Kidney tubule cell (primary cell): ENCODE data around the gene LYPLA2.
A peak's percentile ranks its signal among the peaks of the same experiment; 100 is the strongest.
"Not testable (repeated sequence)": the region's sequence is repeated elsewhere in the genome, so short reads cannot be mapped to it uniquely, and the experiment has no call there.

Experiments
- DNase-seq: peaks from one replicate; pipeline ENCODE4 v3.0.0-alpha.2; 2018; ENCODE audit warnings: low spot score

Gene LYPLA2

GRCh38 chr1:23779826-23780371 is 11.0 kb upstream of the LYPLA2 start:
- peak; percentile 58 for DNase-seq

GRCh38 chr1:23783141-23783540 is 7.8 kb upstream of the LYPLA2 start:
- DNase-seq, result not testable (repeated sequence)

DNA sequence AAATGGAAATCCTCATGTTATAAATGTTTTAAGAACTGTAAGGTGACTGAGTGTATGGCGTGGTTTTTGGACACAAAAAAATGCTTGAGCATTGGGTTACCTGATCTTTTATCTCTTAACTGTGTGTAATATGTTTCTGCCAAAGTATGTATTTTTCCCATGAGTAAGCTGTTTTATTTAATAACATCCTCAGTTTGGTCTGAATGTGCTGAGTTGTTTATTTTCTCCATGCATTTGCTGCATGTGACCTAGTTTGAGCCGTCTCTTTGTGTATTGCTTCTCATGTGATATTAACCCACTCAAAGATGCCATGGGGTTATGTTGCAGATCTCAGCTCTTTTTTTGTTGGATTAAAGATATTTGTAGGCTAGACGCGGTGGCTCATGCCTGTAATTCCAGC is 6.1 kb upstream of the LYPLA2 start:
- no peak for DNase-seq

- no peak for DNase-seq
These were observed 3.2 kb upstream of the LYPLA2 start for GRCh38 chr1:23787701-23788100.

- DNase-seq, result no peak
These were observed 2.2 kb upstream of the LYPLA2 start for GRCh38 chr1:23788695-23789094.

DNA sequence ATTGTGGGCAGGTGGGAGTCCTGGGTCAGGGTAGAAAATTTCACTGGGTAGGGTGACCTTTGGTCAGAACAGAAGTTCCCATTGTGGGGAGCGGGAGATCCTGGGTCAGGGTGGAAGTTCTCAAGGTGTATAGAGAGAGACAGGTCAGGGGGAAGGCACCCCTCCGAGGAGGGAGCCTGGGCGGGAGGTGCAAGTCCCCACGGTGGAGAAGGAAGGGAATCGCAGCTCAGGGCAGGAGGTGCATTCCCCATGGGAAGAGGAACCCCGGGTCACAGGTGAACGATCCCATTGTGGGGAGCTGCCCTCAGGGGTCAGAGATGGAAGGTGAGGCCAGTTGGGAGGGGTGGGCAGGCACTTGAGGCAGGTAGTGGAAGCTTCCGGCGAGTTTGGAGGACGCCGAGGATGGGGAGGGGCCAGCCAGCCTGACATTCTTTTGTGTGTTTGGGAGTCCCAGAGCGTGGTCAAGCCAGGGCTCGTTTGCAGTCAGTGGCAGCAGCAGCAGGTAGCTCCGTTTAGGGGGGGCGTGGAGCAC is 637 bp downstream of the LYPLA2 start:
- DNase-seq, result peak; percentile 62

- DNase-seq, result no peak
These were observed 1.4 kb downstream of the LYPLA2 start for GRCh38 chr1:23792151-23792945.

- DNase-seq, result peak; percentile 81
These were observed 2.3 kb downstream of the LYPLA2 start for GRCh38 chr1:23793018-23793781.

GRCh38 chr1:23793861-23794731 is 3.2 kb downstream of the LYPLA2 start:
- no peak for DNase-seq

- not testable (repeated sequence) for DNase-seq
These were observed 3.8 kb downstream of the LYPLA2 start for GRCh38 chr1:23794732-23795182.

DNA sequence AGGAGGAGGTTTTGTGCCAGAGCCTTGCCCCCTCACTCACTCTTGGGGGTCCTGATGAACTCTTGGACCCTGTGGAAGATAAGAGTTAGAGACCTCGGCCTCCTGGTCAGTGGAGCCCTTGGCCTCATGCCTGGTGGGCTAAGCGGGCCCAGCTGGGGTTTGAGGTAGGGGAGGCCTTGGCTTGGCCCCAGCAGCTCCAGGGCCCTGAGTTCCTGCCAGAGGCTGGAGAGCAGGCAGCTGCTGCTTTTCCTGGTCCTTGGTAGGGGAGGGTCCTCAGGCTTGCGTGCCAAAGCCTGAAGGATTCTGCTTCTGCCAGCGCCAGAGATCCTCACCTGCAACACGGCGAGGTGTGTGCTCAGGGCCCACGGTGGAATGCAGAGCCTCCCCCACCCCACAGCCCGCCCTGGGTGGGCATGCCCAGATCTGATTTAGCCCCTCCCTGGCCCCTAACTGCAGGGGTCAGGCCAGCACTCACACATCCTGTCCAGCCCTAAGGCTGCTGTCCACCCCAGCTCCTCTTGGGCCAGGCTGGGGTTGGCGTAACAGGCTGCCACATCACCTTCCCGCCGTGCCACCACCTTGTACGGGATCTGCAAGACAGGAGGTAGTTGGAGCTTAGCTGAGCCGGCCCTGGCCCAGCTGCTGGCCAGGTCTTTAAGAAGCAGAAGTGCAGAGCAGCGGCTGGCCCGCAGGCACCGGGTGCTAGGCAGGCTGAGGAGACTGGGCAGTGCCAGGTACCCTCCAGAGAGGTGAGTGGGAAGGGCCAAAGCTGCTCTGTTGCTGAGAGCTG is 4.9 kb downstream of the LYPLA2 start:
- no peak for DNase-seq

DNA sequence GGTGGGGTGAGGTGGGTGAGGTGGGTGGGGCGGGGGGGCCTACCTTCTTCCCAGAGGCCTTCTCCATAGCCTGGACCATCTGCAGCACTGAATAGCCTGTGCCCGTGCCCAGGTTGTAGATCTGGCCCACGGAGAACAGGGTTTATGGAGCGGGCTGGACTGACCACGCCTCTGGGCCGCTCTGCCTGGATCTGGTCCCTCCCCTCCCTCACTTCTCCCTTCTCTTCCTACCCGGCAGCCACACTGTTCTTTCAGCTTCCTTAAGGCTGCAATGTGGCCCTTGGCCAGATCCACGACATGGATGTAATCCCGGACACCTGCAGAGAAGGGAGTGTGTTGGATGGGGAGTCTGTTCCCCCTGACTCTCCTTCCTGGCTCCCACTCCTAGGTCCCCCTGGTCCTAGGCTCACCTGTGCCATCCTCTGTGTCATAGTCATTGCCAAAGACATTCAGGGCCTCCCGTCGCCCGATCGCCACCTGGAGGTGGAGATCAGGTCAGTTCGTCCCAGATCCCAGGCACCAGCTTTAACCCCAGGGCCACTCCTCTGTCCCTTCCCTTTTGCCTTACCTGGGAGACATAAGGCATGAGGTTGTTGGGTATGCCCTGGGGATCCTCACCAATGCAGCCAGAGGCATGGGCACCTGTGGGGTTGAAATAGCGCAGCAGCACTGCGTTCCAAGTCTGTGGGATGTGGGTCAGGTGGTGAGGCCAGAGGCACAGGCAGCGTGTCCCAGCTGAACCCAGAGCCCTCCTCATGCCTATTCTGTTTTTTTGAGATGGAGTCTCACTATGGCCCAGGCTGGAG is 5.7 kb downstream of the LYPLA2 start:
- no peak for DNase-seq

DNA sequence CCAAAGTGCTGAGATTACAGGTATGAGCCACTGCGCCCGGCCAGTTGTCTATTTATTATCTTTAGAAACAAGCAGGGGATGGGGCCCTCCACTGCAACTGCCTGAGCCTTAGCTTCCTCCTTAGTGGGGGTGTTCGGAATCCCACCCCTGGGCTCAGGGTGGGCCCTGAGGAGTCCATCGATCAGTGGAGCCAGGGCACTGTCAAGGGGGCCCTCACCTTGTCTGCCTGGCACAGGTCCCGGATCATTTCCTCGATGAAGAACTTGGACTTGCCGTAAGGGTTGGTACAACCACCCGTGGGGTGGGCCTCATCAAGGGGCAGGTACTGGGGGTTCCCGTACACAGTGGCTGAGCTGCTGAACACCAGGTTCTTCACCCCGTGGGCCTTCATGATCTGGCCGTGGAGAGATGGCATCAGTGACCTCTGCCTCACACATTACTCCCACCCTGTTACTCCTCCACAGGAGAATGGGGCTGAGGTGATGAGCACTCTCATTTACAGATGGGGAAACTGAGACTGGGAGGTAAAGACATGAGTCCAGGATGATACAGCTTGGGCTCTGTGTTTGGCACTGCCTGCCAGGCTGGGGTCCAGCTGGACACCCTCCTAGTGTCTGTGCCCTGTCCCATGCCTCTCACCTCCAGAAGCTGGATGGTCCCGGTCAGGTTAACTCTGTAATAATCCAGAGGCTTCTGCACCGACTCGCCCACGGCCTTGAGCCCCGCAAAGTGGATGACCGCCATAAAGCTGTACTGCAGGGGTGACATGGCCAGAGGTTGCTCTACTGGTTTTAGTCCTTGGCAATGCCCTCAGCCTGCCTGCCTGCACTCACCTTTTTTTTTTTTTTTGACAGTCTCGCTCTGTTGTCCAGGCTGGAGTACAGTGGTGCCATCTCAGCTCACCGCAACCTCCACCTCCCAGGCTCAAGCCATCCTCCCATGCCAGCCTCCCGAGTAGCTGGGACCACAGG is 6.8 kb downstream of the LYPLA2 start:
- DNase-seq, result no peak

GRCh38 chr1:23798662-23799142 is 7.8 kb downstream of the LYPLA2 start:
- no peak for DNase-seq

DNA sequence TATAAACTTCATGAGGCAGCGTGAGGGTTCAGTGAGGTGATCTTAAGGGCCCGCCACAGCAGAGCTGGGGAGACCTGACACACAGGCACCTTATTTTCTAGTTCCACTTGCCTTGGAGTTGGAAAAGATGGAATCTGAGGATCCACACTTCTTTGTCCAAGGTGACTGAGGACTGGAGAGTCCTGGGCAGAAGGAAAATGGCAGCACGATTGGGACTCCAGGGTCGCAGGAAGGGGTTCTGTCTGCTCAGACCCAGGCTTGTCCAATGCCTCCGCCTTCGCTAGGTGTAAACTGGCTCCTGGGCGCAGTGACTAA is 8.3 kb downstream of the LYPLA2 start:
- no peak for DNase-seq

DNA sequence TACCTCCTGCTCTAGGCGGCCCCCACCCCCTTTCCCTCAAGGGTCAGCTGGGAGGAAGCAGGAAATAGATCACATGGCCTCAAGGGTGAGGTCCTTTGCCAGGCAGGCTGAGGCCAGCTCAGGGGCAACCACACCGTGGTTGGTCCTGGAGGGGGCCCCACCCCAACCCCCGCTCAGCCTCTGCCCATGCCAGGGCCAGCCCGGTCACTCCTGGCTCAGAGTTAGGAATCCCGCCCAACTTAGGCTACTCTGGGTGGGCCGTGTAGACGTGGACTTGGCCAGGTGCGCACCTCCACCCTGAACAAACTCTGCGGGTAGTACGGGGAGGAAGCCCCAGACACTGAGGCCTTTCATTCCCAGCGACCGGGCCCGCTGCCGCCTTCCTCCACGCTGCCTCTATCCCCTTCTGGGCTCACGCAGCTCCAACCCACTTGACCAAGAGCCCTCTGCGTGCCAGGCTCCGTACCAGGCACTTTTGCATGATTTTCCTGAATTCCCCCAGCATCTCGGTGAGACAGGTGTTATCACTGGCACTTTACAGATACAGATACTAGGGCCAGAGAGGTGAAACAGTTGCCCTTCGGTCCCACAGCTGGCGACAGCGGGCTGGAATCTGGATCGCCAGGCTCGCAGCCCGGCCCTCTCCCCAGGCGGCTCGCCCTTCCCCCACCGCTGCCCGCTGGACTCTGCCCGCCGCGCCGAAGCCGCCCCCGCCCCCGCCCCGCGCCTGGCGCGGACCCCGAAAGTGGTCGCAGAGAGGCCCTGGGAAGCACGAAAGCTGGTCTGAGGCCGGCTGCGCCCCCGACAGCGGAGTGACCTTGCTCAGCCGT is 8.8 kb downstream of the LYPLA2 start:
- peak; percentile 97 for DNase-seq

GRCh38 chr1:23800400-23801337 is 9.7 kb downstream of the LYPLA2 start, which contains the start of gene GALE:
Gene GALE (minus strand): TSS chr1:23800754. CDS start chr1:23799007, 1,747 bp downstream.
- peak; percentile 97 for DNase-seq
